Astrocyte of the cerebellum (primary cell): Measurements from ENCODE around the gene FAM114A1.
"Not testable (repeated sequence)": the region's sequence is repeated elsewhere in the genome, so short reads cannot be mapped to it uniquely, and the experiment has no call there.

Source experiments
- DNase-seq: peaks from one replicate; pipeline ENCODE4 v3.0.0-alpha.2; 2011; ENCODE audit warnings: low read depth
- H3K4me3 ChIP-seq: 2 replicates; pipeline ENCODE4 v1.5.1; 2011; ENCODE audit warnings: mild to moderate bottlenecking, low read depth, low read length, moderate library complexity
- in situ Hi-C: cut with HindIII; loops from 2 replicates; pipeline ENCODE4 v1.10.0; 2017; ENCODE audit warnings: low sequenced_read_pairs
- TF ChIP-seq, protein P1 (sequence below): IDR thresholded peaks from 2 replicates; pipeline ENCODE4 v1.5.1; 2012; ENCODE audit warnings: low read length, low read depth, moderate library complexity, mild to moderate bottlenecking; ENCODE audit errors: missing control alignments

FAM114A1 gene

DNA sequence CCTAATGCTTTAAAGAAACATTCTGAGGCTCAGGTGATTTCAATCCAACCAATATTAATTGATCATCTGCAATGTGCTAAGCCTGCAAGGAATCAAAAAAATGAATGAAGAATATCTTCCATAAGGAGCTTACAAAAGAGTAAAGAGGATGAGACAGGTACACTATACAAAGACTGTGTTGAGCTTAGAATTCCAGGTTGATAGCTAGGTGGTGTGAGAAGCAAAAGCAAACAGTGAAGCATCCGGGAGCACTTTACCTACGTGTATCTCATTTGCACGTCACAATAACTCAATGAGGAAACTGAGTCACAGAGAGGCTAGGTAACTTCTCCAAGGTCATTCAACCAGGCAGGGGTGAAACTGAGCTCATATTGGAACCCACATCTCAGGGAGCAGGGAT lies 37.1 kb downstream of the FAM114A1 start:
- no peak for DNase-seq
- in situ Hi-C loops, result no loop called here
- TF ChIP-seq, protein P1, sequence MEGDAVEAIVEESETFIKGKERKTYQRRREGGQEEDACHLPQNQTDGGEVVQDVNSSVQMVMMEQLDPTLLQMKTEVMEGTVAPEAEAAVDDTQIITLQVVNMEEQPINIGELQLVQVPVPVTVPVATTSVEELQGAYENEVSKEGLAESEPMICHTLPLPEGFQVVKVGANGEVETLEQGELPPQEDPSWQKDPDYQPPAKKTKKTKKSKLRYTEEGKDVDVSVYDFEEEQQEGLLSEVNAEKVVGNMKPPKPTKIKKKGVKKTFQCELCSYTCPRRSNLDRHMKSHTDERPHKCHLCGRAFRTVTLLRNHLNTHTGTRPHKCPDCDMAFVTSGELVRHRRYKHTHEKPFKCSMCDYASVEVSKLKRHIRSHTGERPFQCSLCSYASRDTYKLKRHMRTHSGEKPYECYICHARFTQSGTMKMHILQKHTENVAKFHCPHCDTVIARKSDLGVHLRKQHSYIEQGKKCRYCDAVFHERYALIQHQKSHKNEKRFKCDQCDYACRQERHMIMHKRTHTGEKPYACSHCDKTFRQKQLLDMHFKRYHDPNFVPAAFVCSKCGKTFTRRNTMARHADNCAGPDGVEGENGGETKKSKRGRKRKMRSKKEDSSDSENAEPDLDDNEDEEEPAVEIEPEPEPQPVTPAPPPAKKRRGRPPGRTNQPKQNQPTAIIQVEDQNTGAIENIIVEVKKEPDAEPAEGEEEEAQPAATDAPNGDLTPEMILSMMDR, result no peak

DNA sequence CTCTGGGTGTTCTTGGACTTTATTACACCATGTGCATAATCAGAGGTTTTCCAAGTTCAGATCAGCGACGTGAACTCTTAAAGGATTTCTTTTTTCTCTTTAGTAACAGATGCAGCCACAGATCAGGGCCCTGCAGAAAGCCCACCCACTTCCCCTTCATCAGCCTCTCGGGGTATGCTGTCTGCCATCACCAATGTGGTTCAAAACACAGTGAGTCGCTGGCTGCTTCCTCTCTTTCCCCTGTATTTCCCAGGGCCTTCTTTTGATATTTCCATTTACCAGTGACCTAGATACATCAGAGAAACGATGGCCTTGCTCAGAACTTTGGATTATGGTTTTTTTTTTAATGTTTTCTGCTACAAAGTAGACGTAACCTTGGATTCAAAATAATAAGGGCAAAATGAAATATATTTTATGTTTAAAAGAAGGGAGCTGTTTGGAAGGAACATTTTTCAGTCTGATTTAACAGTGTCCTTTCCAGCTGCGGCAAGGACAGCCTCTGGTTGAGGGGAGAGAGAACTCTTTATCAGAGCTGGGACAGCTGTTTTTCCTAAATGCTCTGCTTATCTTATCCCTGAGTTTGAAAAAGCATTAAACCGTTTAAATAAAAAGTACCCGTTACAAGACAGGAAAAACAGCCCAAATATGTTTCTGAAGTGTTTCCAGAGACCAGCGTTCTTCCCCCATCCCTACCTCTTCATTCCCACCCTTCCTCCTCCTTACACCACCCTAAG lies 38.2 kb downstream of the FAM114A1 start:
- no peak for DNase-seq
- TF ChIP-seq, protein P1, result no peak
- in situ Hi-C loops, result no loop called here
- no peak overlapping the region for H3K4me3 ChIP-seq

More for the DNA sequence above, 37.1 kb downstream of the FAM114A1 start:
- H3K4me3 ChIP-seq, result no peak overlapping the region

DNA sequence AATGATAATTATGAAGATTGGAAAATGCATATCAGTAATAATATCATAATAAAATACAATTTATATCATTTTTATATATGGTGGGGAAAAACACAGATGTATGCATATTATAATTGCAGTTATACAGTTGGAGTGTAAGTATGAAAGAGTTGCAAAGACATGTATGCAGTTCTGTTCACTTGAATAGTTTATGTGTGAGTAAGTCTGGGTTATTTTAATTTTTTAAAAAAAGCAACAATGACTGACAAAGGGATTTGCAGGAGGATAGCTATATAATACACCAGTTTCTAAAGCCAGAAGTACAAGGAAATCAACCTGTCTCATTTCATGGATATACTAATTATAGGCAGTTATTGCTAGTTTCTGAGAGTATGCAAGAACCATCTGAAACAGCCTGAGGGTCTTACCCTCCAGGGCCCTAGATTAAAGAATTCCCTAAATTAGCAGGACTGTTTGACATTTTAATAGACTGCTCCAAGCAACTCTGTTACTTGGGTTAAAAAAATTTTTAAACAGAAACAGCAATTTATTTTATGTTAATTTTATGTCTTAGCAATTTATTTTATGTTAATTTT lies 40.2 kb downstream of the FAM114A1 start:
- DNase-seq, result no peak
- no peak overlapping the region for H3K4me3 ChIP-seq
- in situ Hi-C loops, result no loop called here
- TF ChIP-seq, protein P1, result no peak

DNA sequence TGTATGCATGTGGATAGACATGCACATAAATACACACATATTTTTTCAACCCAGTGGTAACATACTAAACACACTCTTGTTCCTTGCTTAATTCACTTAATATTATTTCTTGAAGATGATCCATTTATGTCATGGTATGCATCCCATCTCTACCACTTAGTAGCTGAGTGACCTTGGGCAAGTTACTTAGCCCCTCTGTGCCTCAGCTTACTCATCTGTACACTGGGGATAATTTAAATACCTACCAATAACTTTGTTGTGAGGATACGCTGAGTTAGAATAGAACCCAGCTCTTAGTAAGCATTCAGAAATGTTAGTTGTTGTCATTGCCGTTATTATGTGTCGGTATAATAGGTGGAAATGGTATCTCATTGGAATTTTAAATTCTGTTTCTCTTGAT lies 41.4 kb downstream of the FAM114A1 start:
- DNase-seq, result no peak
- in situ Hi-C loops, result no loop called here
- no peak overlapping the region for H3K4me3 ChIP-seq
- TF ChIP-seq, protein P1, result no peak

DNA sequence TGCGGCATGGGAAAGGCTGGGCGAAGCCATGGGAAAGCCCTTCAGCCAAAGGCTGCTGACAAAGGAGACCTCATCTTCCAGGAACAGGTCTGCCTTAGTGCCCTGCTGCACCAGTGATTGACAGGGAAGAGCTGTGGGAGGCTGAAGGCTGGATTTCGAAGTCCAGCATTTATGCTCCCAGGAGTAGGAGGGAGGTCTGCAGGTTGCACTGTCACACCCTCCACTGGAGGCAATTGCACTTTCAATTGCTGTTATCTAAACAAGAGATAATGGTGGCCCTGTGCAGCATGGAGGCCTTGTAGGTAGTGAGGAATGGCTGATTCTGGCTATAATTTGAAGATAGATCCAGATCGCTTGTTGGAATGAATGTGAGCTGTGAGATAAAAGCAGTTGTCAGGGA lies 43.7 kb downstream of the FAM114A1 start:
- in situ Hi-C loops, result no loop called here
- H3K4me3 ChIP-seq, result no peak overlapping the region
- DNase-seq, result no peak
- TF ChIP-seq, protein P1, result no peak

DNA sequence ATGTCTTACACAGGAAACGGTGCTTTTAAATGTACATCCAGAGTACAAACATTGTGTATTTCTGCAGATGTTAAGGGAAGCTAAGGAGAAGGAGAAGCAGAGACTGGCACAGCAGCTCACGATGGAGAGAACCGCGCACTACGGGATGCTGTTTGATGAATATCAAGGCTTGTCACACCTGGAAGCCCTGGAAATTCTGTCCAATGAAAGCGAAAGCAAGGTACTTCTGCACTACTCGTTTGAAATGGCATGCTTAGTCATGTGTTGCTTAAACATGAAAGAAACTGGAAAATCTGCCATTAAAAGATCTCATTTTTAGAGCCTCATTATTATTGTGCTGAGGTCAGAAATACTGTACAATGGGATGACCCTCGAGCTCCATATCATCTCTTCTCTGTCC lies 47.2 kb downstream of the FAM114A1 start:
- TF ChIP-seq, protein P1, result no peak
- H3K4me3 ChIP-seq, result no peak overlapping the region
- in situ Hi-C loops, result no loop called here
- DNase-seq, result no peak

DNA sequence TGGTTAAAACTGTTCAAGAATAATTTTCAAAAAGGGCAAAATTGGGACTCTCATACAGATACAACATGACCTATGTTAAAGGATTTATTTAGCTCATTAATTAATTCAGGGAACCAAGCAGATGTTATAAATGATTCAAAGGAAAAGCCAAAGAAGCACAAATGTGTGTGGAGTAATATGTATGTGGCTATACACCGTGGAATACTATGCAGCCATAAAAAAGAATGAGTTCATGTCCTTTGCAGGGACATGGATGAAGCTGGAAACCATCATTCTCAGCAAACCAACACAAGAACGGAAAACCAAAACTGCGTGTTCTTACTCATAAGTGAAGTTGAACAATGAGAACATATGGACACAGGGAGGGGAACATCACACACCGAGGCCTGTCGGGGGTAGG lies 48.7 kb downstream of the FAM114A1 start:
- H3K4me3 ChIP-seq, DNase-seq, in situ Hi-C loops: not testable (repeated sequence)
